ENCODE data around the gene NAXD. TPM values are rescaled to one million over a fixed set of nuclear protein-coding genes. Genes with fewer than 3 reads are reported as not detected.
"Not testable (repeated sequence)": the region's sequence is repeated elsewhere in the genome, so short reads cannot be mapped to it uniquely, and the experiment has no call there.

Gene NAXD
- total RNA-seq, 1 experiment from 2014 or later, result 15.1 TPM

- TF ChIP-seq, protein P1, sequence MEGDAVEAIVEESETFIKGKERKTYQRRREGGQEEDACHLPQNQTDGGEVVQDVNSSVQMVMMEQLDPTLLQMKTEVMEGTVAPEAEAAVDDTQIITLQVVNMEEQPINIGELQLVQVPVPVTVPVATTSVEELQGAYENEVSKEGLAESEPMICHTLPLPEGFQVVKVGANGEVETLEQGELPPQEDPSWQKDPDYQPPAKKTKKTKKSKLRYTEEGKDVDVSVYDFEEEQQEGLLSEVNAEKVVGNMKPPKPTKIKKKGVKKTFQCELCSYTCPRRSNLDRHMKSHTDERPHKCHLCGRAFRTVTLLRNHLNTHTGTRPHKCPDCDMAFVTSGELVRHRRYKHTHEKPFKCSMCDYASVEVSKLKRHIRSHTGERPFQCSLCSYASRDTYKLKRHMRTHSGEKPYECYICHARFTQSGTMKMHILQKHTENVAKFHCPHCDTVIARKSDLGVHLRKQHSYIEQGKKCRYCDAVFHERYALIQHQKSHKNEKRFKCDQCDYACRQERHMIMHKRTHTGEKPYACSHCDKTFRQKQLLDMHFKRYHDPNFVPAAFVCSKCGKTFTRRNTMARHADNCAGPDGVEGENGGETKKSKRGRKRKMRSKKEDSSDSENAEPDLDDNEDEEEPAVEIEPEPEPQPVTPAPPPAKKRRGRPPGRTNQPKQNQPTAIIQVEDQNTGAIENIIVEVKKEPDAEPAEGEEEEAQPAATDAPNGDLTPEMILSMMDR (IDR thresholded peaks at IDR 0.05), result no peak
- TF ChIP-seq TCF7L2 (IDR thresholded peaks at IDR 0.05; ENCODE audit: low read depth, low read length) (no peak), POLR2AphosphoS5 (IDR thresholded peaks at IDR 0.05; ENCODE audit: low read depth, low read length) (no peak), SIN3A (IDR thresholded peaks at IDR 0.05; ENCODE audit: borderline replicate concordance, insufficient read depth, low read depth, low read length) (no peak)
- TF ChIP-seq, protein P2, sequence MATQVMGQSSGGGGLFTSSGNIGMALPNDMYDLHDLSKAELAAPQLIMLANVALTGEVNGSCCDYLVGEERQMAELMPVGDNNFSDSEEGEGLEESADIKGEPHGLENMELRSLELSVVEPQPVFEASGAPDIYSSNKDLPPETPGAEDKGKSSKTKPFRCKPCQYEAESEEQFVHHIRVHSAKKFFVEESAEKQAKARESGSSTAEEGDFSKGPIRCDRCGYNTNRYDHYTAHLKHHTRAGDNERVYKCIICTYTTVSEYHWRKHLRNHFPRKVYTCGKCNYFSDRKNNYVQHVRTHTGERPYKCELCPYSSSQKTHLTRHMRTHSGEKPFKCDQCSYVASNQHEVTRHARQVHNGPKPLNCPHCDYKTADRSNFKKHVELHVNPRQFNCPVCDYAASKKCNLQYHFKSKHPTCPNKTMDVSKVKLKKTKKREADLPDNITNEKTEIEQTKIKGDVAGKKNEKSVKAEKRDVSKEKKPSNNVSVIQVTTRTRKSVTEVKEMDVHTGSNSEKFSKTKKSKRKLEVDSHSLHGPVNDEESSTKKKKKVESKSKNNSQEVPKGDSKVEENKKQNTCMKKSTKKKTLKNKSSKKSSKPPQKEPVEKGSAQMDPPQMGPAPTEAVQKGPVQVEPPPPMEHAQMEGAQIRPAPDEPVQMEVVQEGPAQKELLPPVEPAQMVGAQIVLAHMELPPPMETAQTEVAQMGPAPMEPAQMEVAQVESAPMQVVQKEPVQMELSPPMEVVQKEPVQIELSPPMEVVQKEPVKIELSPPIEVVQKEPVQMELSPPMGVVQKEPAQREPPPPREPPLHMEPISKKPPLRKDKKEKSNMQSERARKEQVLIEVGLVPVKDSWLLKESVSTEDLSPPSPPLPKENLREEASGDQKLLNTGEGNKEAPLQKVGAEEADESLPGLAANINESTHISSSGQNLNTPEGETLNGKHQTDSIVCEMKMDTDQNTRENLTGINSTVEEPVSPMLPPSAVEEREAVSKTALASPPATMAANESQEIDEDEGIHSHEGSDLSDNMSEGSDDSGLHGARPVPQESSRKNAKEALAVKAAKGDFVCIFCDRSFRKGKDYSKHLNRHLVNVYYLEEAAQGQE (IDR thresholded peaks at IDR 0.05; ENCODE audit: insufficient read depth in 1 of 2, low read depth in 2 of 2, low read length in 1 of 2), result no peak
- H3K4me1 ChIP-seq (ENCODE audit: control insufficient read depth, insufficient read depth, low read length), result no peaks in the 10 kb centered on the region
- ATAC-seq (no peak), DNase-seq (ENCODE audit: low read depth, low spot score) (no peak)
- POLR2A ChIA-PET, result no interaction called here
- H3K9me3 ChIP-seq (ENCODE audit: control insufficient read depth, insufficient read depth, low read depth, low read length), result no peaks in the 10 kb centered on the region
- no TSS peak for BruUV-seq (replicated peaks)
- H3K36me3 ChIP-seq (ENCODE audit: control insufficient read depth, insufficient read depth, low read length), result no peaks in the 10 kb centered on the region
- no peak overlapping the region for H3K4me3 ChIP-seq (ENCODE audit: low read depth in 2 of 2, low read length in 2 of 2)
- H3K27ac ChIP-seq (ENCODE audit: low read length), result no peak overlapping the region
- in situ Hi-C loops (cut with HindIII; ENCODE audit: low pct_unique_long_range_greater_than_20kb, low sequenced_read_pairs), result no loop called here
- CTCF ChIA-PET, result no interaction called here
- no peaks in the 10 kb centered on the region for H3K27me3 ChIP-seq (ENCODE audit: control insufficient read depth, insufficient read depth, low read length)
- intact Hi-C loops (cut with micrococcal nuclease; ENCODE audit: unreplicated experiment), result no loop called here
Measured at GRCh38 chr13:110666255-110666533, 50.8 kb downstream of the NAXD start.

DNA sequence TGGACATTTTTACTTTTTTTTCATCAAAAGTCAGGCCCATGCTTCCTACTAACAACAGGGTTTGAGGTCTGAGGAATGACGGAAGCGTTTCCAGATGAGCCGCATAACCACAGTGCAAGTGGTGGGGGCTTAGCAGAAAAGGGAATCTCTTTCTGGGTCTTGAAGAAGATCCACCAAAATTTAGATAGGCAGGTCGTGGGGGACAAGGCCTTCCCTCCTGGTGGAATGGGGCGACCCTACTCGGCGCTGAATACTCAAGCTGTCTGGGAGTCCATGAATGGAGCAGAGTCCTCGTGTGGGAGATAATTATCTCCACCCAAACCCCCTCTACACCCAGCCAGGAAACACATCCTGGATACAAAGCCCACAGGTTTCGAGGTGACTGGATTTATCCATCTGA lies 53.7 kb downstream of the NAXD start:
- ChIA-PET POLR2A (no interaction called here), CTCF (no interaction called here)
- no TSS peak for BruUV-seq (replicated peaks)
- Histone ChIP-seq H3K27me3 (ENCODE audit: control insufficient read depth, insufficient read depth, low read length) (no peaks in the 10 kb centered on the region), H3K9me3 (ENCODE audit: control insufficient read depth, insufficient read depth, low read depth, low read length) (no peaks in the 10 kb centered on the region), H3K4me3 (ENCODE audit: low read depth in 2 of 2, low read length in 2 of 2) (no peak overlapping the region), H3K27ac (ENCODE audit: low read length) (no peak overlapping the region), H3K36me3 (ENCODE audit: control insufficient read depth, insufficient read depth, low read length) (no peaks in the 10 kb centered on the region), H3K4me1 (ENCODE audit: control insufficient read depth, insufficient read depth, low read length) (no peaks in the 10 kb centered on the region)
- intact Hi-C loops (cut with micrococcal nuclease; ENCODE audit: unreplicated experiment), result no loop called here
- in situ Hi-C loops (cut with HindIII; ENCODE audit: low pct_unique_long_range_greater_than_20kb, low sequenced_read_pairs), result no loop called here
- ATAC-seq, result no peak
- DNase-seq (ENCODE audit: low read depth, low spot score), result no peak
- TF ChIP-seq SIN3A (IDR thresholded peaks at IDR 0.05; ENCODE audit: borderline replicate concordance, insufficient read depth, low read depth, low read length), result no peak
- TF ChIP-seq, protein P2 (IDR thresholded peaks at IDR 0.05; ENCODE audit: insufficient read depth in 1 of 2, low read depth in 2 of 2, low read length in 1 of 2), result no peak
- no peak for TF ChIP-seq POLR2AphosphoS5 (IDR thresholded peaks at IDR 0.05; ENCODE audit: low read depth, low read length)
- TF ChIP-seq TCF7L2 (IDR thresholded peaks at IDR 0.05; ENCODE audit: low read depth, low read length), result no peak
- TF ChIP-seq, protein P1 (IDR thresholded peaks at IDR 0.05), result no peak

DNA sequence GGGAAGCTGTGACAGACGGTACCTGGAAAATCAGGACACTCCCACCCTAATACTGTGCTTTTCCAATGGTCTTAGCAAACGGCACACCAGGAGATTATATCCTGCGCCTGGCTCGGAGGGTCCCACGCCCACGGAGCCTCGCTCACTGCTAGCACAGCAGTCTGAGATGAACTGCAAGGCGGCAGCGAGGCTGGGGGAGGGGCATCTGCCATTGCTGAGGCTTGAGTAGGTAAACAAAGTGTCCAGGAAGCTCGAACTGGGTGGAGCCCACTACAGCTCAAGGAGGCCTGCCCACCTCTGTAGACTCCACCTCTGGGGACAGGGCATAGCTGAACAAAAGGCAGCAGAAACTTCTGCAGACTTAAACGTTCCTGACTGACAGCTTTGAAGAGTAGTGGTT lies 54.5 kb downstream of the NAXD start:
- in situ Hi-C loops (cut with HindIII; ENCODE audit: low pct_unique_long_range_greater_than_20kb, low sequenced_read_pairs); intact Hi-C loops (cut with micrococcal nuclease; ENCODE audit: unreplicated experiment); H3K4me3 ChIP-seq (ENCODE audit: low read depth in 2 of 2, low read length in 2 of 2); CTCF ChIA-PET; H3K27ac ChIP-seq (ENCODE audit: low read length); H3K27me3 ChIP-seq (ENCODE audit: control insufficient read depth, insufficient read depth, low read length); POLR2A ChIA-PET; H3K4me1 ChIP-seq (ENCODE audit: control insufficient read depth, insufficient read depth, low read length); ATAC-seq; BruUV-seq (replicated peaks); H3K36me3 ChIP-seq (ENCODE audit: control insufficient read depth, insufficient read depth, low read length); DNase-seq (ENCODE audit: low read depth, low spot score); H3K9me3 ChIP-seq (ENCODE audit: control insufficient read depth, insufficient read depth, low read depth, low read length): not testable (repeated sequence)

All from Panc1 (cell line).